AG04450 (cell line): ENCODE results near the gene IFNGR2. TPM values are rescaled to one million over a fixed set of nuclear protein-coding genes. Genes with fewer than 3 reads are reported as not detected.

Experiments
- CTCF ChIA-PET: fragments of 300-600, 350-600 bp; formaldehyde crosslinking; extraction: SDS; loops from one replicate; lab custom pipeline; 2022; ENCODE audit warnings: antibody characterized with exemption, inconsistent platforms; lab: Charles Lee
- POLR2A ChIA-PET: fragments of 350-600 bp; formaldehyde crosslinking; extraction: SDS; loops from one replicate; lab custom pipeline; 2021; ENCODE audit warnings: antibody characterized with exemption, inconsistent platforms; lab: Yijun Ruan, JAX
- DNase-seq: peaks from one replicate; pipeline ENCODE4 v3.0.0-alpha.2; 2011; ENCODE audit warnings: low read depth, low spot score
- H3K27ac ChIP-seq: one replicate; pipeline ENCODE4 v1.5.1; 2012; ENCODE audit warnings: low read depth, low read length, control low read depth
- H3K27me3 ChIP-seq: one replicate; pipeline ENCODE4 v1.6.0; 2012; ENCODE audit warnings: low read length; ENCODE audit not compliant: control insufficient read depth, insufficient read depth
- H3K4me3 ChIP-seq: 2 replicates; pipeline ENCODE4 v1.5.1; 2011; ENCODE audit warnings: mild to moderate bottlenecking, low read depth, low read length, control low read depth
- H3K9me3 ChIP-seq: 2 replicates; pipeline ENCODE4 v1.5.1; 2012; ENCODE audit warnings: low read length; ENCODE audit not compliant: control insufficient read depth, insufficient read depth
- polyA plus RNA-seq: library from polyadenylated mRNA; depleted of rRNA; stranded (reverse); fragments of >200 nt; gene quantifications from 2 replicates; pipeline ENCODE4 v1.2.3, GENCODE V29; 2011
- TF ChIP-seq, protein P1 (sequence below): IDR thresholded peaks from 2 replicates; pipeline ENCODE4 v1.5.1; 2011; ENCODE audit warnings: low read depth, low read length, control low read depth, inconsistent platforms

IFNGR2 gene
- polyA plus RNA-seq, 1 experiment: 90.8 TPM

DNA sequence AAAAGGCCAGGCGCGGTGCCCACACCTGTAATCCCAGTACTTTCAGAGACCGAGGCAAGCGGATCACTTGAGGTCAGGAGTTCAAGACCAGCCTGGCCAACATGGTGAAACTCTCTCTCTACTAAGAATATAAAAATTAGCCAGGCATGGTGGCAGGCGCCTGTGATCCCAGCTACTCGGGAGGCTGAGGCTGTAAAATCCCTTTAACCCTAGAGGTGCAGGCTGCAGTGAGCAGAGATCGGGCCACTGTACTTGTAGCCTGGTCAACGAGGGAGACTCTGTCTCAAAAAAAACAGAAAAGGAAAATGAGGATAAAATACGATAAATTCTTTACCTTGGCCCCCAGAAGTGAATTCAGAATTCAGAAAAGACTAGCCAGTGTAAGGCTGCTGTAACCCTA is 75.0 kb downstream of the IFNGR2 start:
- TF ChIP-seq, protein P1, sequence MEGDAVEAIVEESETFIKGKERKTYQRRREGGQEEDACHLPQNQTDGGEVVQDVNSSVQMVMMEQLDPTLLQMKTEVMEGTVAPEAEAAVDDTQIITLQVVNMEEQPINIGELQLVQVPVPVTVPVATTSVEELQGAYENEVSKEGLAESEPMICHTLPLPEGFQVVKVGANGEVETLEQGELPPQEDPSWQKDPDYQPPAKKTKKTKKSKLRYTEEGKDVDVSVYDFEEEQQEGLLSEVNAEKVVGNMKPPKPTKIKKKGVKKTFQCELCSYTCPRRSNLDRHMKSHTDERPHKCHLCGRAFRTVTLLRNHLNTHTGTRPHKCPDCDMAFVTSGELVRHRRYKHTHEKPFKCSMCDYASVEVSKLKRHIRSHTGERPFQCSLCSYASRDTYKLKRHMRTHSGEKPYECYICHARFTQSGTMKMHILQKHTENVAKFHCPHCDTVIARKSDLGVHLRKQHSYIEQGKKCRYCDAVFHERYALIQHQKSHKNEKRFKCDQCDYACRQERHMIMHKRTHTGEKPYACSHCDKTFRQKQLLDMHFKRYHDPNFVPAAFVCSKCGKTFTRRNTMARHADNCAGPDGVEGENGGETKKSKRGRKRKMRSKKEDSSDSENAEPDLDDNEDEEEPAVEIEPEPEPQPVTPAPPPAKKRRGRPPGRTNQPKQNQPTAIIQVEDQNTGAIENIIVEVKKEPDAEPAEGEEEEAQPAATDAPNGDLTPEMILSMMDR: no peak
- H3K27me3 ChIP-seq: no peaks in the 10 kb centered on the region
- no peak for DNase-seq
- H3K27ac ChIP-seq: no peak overlapping the region
- ChIA-PET CTCF (no interaction called here), POLR2A (no interaction called here)
- H3K4me3 ChIP-seq: peak overlapping the region; percentile 77
- H3K9me3 ChIP-seq: no peaks in the 10 kb centered on the region

DNA sequence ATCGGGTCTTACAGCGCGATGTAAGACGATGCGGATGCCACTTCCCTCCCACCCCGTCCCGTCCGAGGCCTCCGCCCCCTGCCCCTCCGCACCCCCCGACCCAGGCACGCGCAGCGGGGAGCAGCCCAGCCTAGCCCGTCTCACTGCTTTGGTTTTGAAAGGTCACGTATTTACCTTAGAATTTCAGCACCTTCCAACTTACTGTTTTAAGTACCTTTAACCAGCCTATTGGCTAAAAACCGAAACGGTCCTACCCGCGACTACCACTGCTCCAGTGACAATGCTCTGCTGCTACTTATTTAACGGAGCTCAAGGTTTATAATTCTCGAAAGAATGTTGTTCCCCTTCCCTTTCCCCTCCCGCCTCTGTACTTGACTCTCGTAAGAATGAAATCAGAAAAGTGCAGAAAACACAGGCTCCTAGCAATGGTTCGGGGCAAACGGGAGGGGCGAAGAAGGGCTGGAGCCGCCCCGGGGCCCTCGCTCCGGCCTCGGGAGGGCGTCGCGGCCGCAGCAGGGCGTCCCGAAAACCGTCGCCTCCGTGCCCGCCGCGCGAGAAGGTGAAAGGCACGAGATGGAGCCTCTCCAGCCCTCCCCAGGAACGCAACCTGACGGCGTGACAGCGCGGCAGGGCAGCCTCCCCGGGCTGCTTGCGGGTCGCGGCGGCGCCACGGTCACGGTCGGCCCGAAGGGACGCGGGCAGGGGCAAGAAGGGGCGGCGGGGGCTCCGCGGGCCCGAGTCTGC is 75.9 kb downstream of the IFNGR2 start:
- H3K27ac ChIP-seq: peak overlapping the region; percentile 77
- CTCF ChIA-PET: interaction anchor here (0.6 to 1.8 kb wide), 6 partner anchors 10 to 485 kb away, joined by 3 to 17 read pairs (median 4); no protein-coding TSS in a partner anchor
- TF ChIP-seq, protein P1: 0 out of 2 replicates have a peak, but pooled peaks have one; percentile 10
- no peaks in the 10 kb centered on the region for H3K9me3 ChIP-seq
- POLR2A ChIA-PET: interaction anchor here (0.8 to 2.9 kb wide), 5 partner anchors 12 to 751 kb away, joined by 3 to 64 read pairs (median 5); partner anchors contain the start of genes DNAJC28, DONSON, SON and SYNJ1
- no peak for DNase-seq
- H3K4me3 ChIP-seq: peak overlapping the region; percentile 77
- H3K27me3 ChIP-seq: no peaks in the 10 kb centered on the region

DNA sequence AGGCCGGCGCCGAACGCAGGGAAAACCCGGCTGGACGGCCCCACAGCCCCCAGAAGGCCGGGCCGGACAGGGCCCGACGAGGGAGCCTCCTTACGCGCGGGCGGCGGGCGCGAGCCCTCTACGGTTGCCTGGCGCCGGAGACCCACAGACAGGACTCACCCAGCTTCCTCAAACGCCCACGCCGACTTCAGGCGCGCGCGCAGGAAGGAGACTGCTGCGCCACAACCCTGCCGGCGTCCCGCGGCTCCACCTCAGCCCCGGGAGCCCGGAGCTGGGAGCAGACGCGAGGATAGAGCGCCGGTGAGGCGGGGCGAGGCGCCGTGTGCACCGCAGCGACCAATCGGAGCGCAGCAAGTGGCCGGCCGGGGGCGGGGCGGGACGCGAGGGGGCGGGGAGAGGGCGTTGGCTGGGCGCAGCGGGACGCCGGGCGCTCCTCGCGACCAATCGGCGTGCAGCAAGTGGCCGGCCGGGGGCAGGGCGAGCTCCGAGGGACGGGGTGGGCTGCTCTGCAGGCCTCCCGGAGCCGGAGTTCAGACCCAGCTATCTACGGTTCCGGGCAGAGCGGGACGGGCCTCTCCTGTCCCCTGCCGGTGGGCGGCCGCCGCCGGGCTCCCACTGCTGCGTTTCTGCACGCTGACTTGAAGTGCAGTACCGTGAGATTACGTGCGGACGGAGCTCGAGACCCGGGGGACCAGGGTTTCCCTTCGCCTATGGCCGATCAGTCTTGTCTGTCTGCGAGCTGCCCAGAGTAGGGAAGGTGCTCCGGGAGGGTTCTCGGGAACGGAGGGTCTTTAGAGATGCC is 76.7 kb downstream of the IFNGR2 start, which contains the start of gene TMEM50B:
TSS of gene TMEM50B (minus strand) at position 296 of the 802 bp plus-strand sequence. CDS start 11,089 bp downstream, outside the sequence.
- CTCF ChIA-PET: interaction anchor here (0.6 to 1.8 kb wide), 10 partner anchors 9 to 486 kb away, joined by 3 to 17 read pairs (median 4); no protein-coding TSS in a partner anchor

DNA sequence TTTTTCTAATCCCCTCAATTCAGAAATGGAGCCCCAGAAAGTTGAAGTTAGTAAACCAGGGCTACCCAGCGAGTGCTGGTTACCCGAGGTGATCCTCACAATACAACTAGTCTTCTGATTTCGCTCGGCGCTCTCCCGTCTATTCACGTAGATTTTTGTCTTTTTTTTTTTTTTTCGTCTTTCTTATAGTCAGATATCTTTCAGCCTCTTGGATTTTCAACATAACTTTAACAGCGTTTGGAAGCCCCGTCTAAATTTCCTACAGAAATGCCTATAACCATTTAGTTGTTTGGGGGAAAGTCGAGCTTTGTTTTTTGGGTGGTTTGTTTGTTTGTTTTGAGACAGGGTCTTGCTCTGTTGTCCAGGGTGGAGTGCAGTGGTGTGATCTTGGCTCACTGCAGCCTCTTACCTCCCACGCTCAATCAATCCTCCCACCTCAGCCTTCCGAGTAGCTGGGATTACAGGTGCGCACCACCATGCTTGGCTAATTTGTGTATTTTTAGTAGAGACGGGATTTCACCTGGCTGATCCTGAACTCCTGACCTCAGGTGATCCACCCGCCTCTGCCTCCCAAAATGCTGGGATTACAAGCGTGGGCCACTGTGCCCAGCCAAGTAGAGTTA is 77.4 kb downstream of the IFNGR2 start:
- Histone ChIP-seq H3K27ac (peak overlapping the region; percentile 85), H3K9me3 (no peaks in the 10 kb centered on the region), H3K27me3 (no peaks in the 10 kb centered on the region), H3K4me3 (peak overlapping the region; percentile 82)
- CTCF ChIA-PET: interaction anchor here (0.7 to 1.8 kb wide), 8 partner anchors 12 to 576 kb away, joined by 3 to 17 read pairs (median 3); no protein-coding TSS in a partner anchor
- TF ChIP-seq, protein P1: no peak
- POLR2A ChIA-PET: interaction anchor here (0.7 to 2.9 kb wide), 13 partner anchors 11 to 868 kb away, joined by 3 to 64 read pairs (median 4); partner anchors contain the start of genes CFAP298, DNAJC28, DONSON and IFNAR1
- no peak for DNase-seq

More for the DNA sequence above, 76.7 kb downstream of the IFNGR2 start, which contains the start of gene TMEM50B:
- peak within 1 kb of the TSS; percentile 85 for H3K27ac ChIP-seq
- H3K27me3 ChIP-seq: no peaks in the 10 kb centered on the region
- TF ChIP-seq, protein P1: peak; percentile 45; the same call in 1 of the 2 replicates
- DNase-seq: peak; percentile 91
- POLR2A ChIA-PET: interaction anchor here (0.6 to 2.9 kb wide), 15 partner anchors 11 to 867 kb away, joined by 3 to 64 read pairs (median 3); partner anchors contain the start of genes CFAP298, DNAJC28, DONSON and IFNAR1
- peak within 1 kb of the TSS; percentile 82 for H3K4me3 ChIP-seq
- H3K9me3 ChIP-seq: no peaks in the 10 kb centered on the region
